GM12878 (cell line): ENCODE data around the gene CKS1B. TPM values are rescaled to one million over a fixed set of nuclear protein-coding genes. Genes with fewer than 3 reads are reported as not detected.
A peak's percentile ranks its signal among the peaks of the same experiment; 100 is the strongest.

Experiments used
- ATAC-seq: fragments of 200-7000 bp; cut with Tn5 transposase; 3 replicates; pipeline ENCODE4 v1.9.1; 2020; ENCODE audit warnings: mild to moderate bottlenecking, moderate library complexity
- BruUV-seq: library from RNA; stranded (reverse); fragments of 400-500 nt; replicated peaks from 2 replicates; lab custom pipeline; 2021; lab: Mats Ljungman, UMichigan
- CTCF ChIA-PET: fragments of 300-600 bp; sonication (Branson Sonifier 250); formaldehyde crosslinking; extraction: SDS; loops from one replicate; lab custom pipeline; 2021; ENCODE audit warnings: inconsistent platforms; lab: Yijun Ruan, JAX
- POLR2A ChIA-PET: fragments of 350-600 bp; formaldehyde crosslinking; extraction: SDS; loops from one replicate; lab custom pipeline; 2021; ENCODE audit warnings: inconsistent platforms; lab: Charles Lee
- RAD21 ChIA-PET: fragments of 300-600 bp; sonication (Branson Sonifier 250); formaldehyde crosslinking; loops from one replicate; lab custom pipeline; 2023; ENCODE audit warnings: antibody characterized with exemption; ENCODE audit not compliant: unreplicated experiment; lab: Charles Lee
- SMC1A ChIA-PET: fragments of 300-600 bp; sonication (Branson Sonifier 250); formaldehyde crosslinking; loops from one replicate; lab custom pipeline; 2023; ENCODE audit not compliant: unreplicated experiment, uncharacterized antibody; lab: Charles Lee
- DNase-seq: peaks from one replicate; pipeline ENCODE4 v3.0.0-alpha.2; 2011; ENCODE audit warnings: low read depth, low spot score
- FAIRE-seq: peaks from 3 replicates; lab custom pipeline; 2011; peaks lifted over from hg19 to GRCh38; lab: Jason Lieb, UNC
- H2AFZ ChIP-seq: 2 replicates; pipeline ENCODE4 v1.6.0; 2011; ENCODE audit warnings: low read depth, low read length, control low read depth; ENCODE audit not compliant: control insufficient read depth
- H3K27ac ChIP-seq: 2 replicates; pipeline ENCODE4 v1.5.1; 2011; ENCODE audit warnings: control low read depth; ENCODE audit not compliant: control insufficient read depth, insufficient read depth
- H3K27me3 ChIP-seq, 2 experiments: replicated peaks in 1 of 2; 2 replicates each; pipeline versions ENCODE4 v1.6.0 to v1.6.1; 2011; ENCODE audit warnings: low read length in 1 of 2; ENCODE audit not compliant: control insufficient read depth in 2 of 2, insufficient read depth in 2 of 2
- H3K36me3 ChIP-seq, 2 experiments: 2 replicates each; pipeline ENCODE4 v1.5.1; 2011; ENCODE audit warnings: low read length in 1 of 2; ENCODE audit not compliant: control insufficient read depth in 2 of 2, insufficient read depth in 2 of 2
- H3K4me1 ChIP-seq: 2 replicates; pipeline ENCODE4 v1.6.1; 2011; ENCODE audit warnings: mild to moderate bottlenecking, low read length, moderate library complexity, mixed read lengths; ENCODE audit not compliant: control insufficient read depth, insufficient read depth
- H3K4me2 ChIP-seq: 2 replicates; pipeline ENCODE4 v1.6.0; 2011; ENCODE audit warnings: control low read depth; ENCODE audit not compliant: control insufficient read depth, insufficient read depth
- H3K4me3 ChIP-seq: fragments of 200-600 bp; sonication (generic); 2 replicates; pipeline ENCODE4 v1.5.1; 2016
- H3K79me2 ChIP-seq: 2 replicates; pipeline ENCODE4 v1.6.0; 2011; ENCODE audit warnings: low read length; ENCODE audit not compliant: control insufficient read depth, insufficient read depth
- H3K9ac ChIP-seq: 2 replicates; pipeline ENCODE4 v1.8.0; 2011; ENCODE audit warnings: low read length, control low read depth, mixed read lengths; ENCODE audit not compliant: control insufficient read depth, insufficient read depth
- H3K9me3 ChIP-seq: replicated peaks from 3 replicates; pipeline ENCODE4 v1.5.1; 2011; ENCODE audit warnings: mild to moderate bottlenecking, low read length; ENCODE audit not compliant: control insufficient read depth, insufficient read depth
- H4K20me1 ChIP-seq: 2 replicates; pipeline ENCODE4 v1.6.0; 2011; ENCODE audit not compliant: control insufficient read depth, insufficient read depth
- FOXK2 ChIP-seq: fragments of 450-650 bp; IDR thresholded peaks from 2 replicates; pipeline ENCODE4 v1.6.1; 2017; ENCODE audit warnings: mild to moderate bottlenecking, moderate library complexity
- WGBS: methylation state at CpG from one replicate; pipeline ENCODE4 v1.1.6; 2016; ENCODE audit warnings: low lambda C conversion rate; ENCODE audit not compliant: insufficient replicate concordance, insufficient coverage; ENCODE audit errors: missing lambda C conversion rate; 5-methylcytosine and 5-hydroxymethylcytosine counted together
- in situ Hi-C: fragments of 300-500 bp; cut with MboI; formaldehyde crosslinking; loops from 9 replicates; pipeline ENCODE4 v1.14.3; 2018; ENCODE audit warnings: mixed read lengths
- intact Hi-C: fragments of 100-400 bp; cut with micrococcal nuclease; formaldehyde crosslinking; loops from one replicate; pipeline ENCODE4 v1.14.2; 2022; ENCODE audit not compliant: unreplicated experiment
- polyA plus RNA-seq, 11 experiments: library from polyadenylated mRNA; depleted of rRNA in 4 of 11; unstranded in 6 of 11; stranded (reverse) in 5 of 11; fragments of >200 nt; fragmentation: Nextera tagmentation in 4 of 11; fragmentation: Illumina TruSeq in 1 of 11; extraction: Ambion mirVana in 4 of 11; extraction: Trizol in 1 of 11; gene quantifications; 1 replicate in 1 of 11; 2 replicates in 10 of 11; pipeline versions ENCODE4 v1.2.1 to v1.2.3, GENCODE V29; 2011 to 2016; ENCODE audit warnings: inconsistent platforms in 2 of 11, missing spikeins in 2 of 11, low read depth in 1 of 11
- total RNA-seq, 4 experiments: library from RNA; depleted of rRNA in 3 of 4; stranded (reverse); fragments of >200 nt in 3 of 4; fragmentation: Illumina TruSeq in 1 of 4; extraction: Trizol in 1 of 4; gene quantifications; 2 replicates each; pipeline versions ENCODE4 v1.2.1 to v1.2.3, GENCODE V29; 2013 to 2021
- TF ChIP-seq, protein P1 (sequence below): fragments of 450-650 bp; IDR thresholded peaks from 2 replicates; pipeline ENCODE4 v1.6.1; 2016; ENCODE audit warnings: mild to moderate bottlenecking

CKS1B gene
- total and polyA plus RNA-seq, 10 of the 15 experiments (the other 5 are each of a cell fraction or from before 2014, with no cell fraction given): 125 to 608 (median 364) TPM

DNA sequence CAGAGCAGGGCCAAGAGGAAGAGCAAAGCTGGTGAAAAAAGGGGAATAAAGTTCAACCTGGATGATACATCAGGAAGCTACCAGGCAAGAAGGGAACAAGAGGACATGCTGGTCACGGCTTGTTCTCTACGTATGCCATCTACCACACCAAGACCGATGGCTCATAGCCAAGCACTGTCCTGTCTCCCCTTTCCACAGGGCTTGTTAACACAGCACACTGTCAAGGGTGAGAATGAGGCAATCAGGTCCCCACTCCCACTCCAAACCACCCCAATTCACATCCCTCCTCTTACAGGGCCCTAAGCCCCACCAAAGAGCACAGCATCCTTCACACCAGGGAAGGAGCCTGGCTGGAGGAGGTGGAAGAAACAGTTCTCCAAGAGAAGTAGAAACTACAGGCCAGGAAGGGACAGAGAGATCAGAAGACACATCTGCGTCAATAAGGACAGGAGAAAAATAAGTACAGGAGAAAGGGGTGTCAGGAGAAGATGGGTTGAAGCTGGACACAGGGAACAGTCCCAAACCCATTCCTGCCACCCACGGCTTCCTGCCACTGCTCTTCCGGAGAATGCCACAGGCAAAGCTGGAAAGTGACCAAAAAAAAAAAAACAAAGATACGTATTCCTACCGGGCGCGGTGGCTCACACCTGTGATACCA lies 3.0 kb upstream of the CKS1B start:
- Histone ChIP-seq H3K27me3 (no peaks in the 10 kb centered on the region), H3K36me3 (peaks cover 4 to 8% of the 10 kb centered on the region in 2 experiments; a peak in 3 of 4 replicates), H3K79me2 (peaks cover 58% of the 10 kb centered on the region), H3K4me1 (peaks cover 23% of the 10 kb centered on the region), H3K27ac (peak overlapping the region; percentile 65), H2AFZ (no peak overlapping the region), H3K4me3 (peak overlapping the region; percentile 63; the same call in 1 of the 2 replicates), H3K4me2 (peak overlapping the region; percentile 74), H3K9me3 (no peaks in the 10 kb centered on the region), H4K20me1 (no peaks in the 10 kb centered on the region), H3K9ac (peak overlapping the region; percentile 52)
- DNase-seq (no peak), ATAC-seq (no peak), FAIRE-seq (no peak)
- POLR2A ChIA-PET: interaction anchor here (0.7 to 9.8 kb wide), 16 partner anchors 8 to 343 kb away, joined by 3 to 140 read pairs (median 4); partner anchors contain the start of genes CLK2, FLAD1, PBXIP1 and PMVK
- in situ Hi-C loops: no loop called here
- BruUV-seq: no TSS peak
- RAD21 ChIA-PET: interaction anchor here (0.9 to 2.8 kb wide), 9 partner anchors 10 to 114 kb away, joined by 3 to 20 read pairs (median 4); partner anchors contain the start of genes FLAD1, PBXIP1, PMVK and PYGO2
- TF ChIP-seq, protein P1, sequence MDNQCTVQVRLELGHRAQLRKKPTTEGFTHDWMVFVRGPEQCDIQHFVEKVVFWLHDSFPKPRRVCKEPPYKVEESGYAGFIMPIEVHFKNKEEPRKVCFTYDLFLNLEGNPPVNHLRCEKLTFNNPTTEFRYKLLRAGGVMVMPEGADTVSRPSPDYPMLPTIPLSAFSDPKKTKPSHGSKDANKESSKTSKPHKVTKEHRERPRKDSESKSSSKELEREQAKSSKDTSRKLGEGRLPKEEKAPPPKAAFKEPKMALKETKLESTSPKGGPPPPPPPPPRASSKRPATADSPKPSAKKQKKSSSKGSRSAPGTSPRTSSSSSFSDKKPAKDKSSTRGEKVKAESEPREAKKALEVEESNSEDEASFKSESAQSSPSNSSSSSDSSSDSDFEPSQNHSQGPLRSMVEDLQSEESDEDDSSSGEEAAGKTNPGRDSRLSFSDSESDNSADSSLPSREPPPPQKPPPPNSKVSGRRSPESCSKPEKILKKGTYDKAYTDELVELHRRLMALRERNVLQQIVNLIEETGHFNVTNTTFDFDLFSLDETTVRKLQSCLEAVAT: 0 out of 2 replicates have a peak, but pooled peaks have one; percentile 26
- no peak for TF ChIP-seq FOXK2
- WGBS: over 99% methylated on average over 10 of the region's 10 CpGs
- SMC1A ChIA-PET: interaction anchor here (1.3 to 3.2 kb wide), 7 partner anchors 10 to 412 kb away, joined by 3 to 21 read pairs (median 6); partner anchors contain the start of genes FLAD1, KCNN3, PBXIP1 and PYGO2
- CTCF ChIA-PET: interaction anchor here (0.6 to 20.6 kb wide), 11 partner anchors 10 to 103 kb away, joined by 3 to 226 read pairs (median 4); partner anchors contain the start of genes ADAM15, LENEP, PBXIP1 and PMVK
- intact Hi-C loops: loop anchor here (5.0 kb wide), 1 partner anchor 91 kb away; the partner anchor contains the start of gene EFNA4
